GM12874 (cell line): Measurements from ENCODE around the gene GNG13.

Experiments
- CTCF ChIP-seq: IDR thresholded peaks from 2 replicates; pipeline ENCODE4 v1.5.1; 2011; ENCODE audit warnings: low read depth, mild to moderate bottlenecking, control low read depth, low read length, moderate library complexity; ENCODE audit not compliant: insufficient read depth

The GNG13 gene

DNA sequence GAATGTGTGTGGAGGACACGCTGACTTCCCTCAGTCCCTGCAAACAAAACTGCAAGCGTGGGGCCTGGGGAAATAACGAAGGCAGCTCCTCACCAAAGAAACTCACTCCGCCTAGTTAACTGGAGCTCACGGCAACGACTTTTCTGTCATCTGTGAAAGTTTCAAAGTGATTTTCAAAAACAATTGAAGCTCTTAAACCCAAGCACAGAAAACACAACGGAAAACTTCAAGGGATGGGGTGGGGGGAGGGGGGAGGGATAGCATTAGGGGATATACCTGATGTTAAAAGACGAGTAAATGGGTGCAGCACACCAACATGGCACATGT lies 3.2 kb upstream of the GNG13 start:
- no peak for TF ChIP-seq CTCF

DNA sequence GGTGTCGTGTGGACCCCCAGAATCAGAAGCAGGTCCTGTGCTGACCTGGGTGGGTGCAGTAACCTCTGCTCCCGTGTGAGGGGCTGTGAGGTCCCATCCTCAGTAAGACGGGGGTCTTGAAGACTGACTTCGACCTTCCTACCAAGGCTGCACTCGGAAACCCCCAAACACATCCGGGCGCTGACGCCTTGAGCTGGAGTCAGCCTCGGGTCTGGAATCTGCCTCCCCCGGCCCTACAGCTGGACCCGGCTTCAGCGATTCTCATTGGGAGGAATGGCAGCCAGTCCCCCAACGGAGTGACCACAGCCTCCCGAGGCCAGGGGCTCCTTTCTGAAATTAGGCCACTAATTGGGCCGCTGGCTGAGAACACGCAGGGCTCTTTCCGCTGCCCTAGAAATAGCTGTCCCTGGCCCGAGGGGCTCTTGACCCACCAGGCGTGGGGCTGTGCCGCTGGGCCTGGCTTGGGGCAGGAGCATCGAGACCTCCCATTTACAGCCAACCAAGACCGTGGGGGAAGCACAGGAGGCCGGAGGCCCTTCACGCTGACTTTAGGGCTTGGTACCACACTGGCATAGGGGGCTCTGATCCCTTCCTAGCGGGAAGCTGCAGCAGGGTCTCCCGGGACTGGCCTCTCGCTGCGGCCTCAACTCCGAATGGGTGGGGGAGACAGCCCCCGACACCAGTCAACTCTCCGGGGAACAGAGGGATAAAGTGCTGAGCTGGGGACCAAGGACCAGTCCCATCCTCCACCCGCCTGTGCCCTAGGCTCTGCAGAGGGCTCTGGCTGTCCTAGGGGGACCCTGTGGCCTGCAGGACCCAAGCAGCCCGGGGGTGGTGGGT lies 2.6 kb upstream of the GNG13 start:
- no peak for TF ChIP-seq CTCF

DNA sequence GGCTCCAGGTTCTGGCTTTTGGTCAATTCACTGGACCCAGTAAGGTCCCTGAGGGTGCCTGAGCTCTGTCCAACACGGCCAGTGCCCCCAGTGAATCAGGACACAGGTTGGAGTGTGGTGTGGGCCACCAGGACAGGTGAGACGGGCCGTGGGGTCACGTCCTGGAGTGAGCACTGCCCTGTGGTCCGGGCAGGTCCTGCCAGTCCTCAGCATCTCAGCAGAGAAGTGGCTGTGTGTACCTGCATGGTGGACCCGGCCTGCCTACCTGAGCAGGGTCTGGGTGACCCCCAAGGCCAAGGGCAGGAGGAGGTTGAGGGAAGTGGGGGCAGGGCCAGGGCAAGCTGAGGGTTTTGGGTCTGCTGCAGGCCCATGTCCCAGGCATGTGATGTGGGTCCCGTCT lies 1.9 kb upstream of the GNG13 start:
- TF ChIP-seq CTCF, result no peak

DNA sequence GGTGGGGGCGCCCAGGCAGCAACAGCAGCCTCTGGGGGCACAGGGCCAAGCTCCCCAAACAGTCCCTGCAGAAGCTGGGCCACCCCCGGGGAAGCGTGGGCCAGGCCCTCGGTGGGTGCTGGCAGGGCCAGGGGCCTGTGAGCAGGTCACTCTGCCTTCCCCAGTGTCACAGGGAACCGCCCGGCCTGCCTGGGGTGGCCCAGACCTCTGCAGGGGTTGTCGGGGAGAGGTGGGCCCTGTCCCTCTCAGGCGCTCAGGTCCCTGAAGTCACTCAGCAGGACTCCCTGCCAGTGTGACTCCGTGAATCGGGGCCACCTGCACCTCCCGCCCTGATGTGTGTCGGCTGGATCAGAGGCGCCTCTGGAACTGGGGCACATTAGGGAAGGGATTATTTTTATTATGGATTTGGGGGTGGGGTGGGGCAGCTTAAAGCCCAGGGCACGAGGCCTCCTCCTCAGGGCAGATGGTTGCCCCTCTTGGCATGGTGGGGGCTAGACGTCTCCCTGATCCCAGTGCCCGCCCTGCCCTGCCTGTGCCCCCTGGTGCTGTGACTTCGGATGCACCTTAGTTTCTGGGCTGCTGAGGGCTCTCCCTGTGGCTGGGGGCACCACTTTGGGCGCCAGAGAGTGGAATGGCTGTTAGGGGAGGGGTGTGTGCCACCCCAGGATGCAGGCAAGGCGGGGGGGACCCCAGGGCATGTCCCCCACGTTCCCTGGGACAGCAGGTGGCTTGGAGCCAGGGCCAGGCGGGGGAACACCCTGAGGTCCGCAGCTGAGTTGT lies 1.2 kb upstream of the GNG13 start:
- TF ChIP-seq CTCF, result no peak

DNA sequence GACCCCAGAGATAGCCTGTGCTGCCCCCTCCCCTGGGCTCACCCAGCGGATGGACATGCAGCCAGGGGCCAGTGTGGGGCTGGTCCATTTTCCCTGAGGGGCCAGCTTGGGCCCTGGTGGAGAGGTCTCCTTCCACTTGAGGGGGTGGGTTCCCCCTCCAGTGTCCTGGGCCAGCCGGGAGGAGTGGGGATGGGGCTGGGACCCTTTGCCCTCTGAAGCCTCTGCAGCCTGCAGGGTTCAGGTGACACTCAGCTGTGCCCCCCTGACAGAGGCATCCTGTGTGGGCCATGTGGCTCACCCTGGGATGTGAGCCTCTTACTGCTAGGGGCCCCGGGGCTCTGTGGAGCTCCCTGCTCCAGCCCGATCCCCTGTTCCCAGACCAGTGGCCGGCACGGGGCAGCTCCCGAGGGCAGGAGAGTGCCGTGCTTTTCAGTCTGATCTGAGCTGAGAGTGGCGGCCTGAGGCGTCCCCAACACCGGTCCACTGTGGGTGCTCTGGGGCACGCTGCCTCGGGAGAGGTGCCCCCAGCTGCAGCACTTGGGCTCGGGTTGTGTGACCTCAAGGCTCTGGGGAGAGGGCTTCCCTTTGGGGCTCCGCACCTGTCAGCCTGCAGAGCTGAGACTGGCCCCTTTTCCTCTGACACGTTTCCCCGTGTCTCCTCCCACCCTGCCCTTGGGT lies 439 bp upstream of the GNG13 start:
- no peak for TF ChIP-seq CTCF

DNA sequence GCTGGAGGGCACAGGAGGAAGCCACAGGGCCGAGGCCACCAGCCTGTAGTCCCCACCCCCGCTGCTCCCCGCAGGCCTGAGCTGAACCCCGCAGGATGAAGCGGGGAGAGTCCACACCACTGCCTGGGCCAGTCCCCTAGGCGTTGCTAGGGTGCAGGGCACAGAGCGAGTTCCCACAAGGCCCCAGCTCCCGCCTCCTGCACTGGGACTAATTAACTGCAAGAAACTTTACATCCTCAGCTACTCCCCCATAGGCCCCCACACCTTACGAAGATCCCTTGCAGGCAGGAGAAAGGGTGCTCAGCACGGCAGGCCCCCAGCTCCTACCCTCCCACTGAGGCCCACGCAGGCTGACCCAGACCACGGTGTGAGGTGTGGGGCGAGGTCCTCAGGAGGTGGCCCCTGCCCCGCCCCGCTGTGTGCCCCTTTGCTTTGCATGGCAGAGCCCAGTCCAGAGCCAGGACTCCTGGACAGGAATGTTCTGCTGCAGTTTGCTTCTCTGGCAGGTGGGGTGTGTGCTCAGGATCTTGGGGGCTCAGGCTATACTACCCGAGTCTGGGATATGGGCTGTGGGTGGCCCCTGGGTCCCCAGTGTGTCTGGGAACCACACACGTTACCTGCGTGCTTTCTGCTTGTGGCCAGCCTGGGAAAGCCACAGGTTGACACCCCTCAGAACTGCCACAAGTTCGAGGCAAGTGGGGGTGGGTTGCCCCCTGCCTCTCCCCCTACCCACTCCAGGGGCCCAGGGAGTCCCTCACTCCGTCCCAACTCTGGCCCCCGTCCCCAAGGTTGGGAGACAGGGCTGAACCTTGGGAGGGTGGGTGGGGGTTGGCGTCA lies 1.2 kb downstream of the GNG13 start:
- no peak for TF ChIP-seq CTCF

DNA sequence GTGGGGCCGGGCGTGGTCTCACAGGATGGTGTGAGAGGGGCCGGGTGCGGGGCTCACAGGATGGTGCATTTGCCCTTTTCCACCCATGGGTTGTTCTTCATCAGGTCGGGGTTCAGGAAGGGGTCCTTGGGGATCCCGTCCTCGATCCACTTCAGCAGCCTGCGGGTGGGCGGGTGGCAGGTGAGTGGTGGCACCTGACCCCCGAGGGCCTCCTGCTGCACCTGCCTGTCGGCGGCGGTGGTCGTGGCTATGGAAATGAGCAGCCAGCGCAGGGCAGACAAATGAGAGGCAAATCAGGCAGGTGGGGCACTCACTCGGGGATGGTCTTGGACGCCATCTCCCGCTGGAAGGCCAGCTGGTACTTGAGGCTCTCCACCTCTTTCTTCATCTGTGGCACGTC lies 1.9 kb downstream of the GNG13 start:
- no peak for TF ChIP-seq CTCF
